ENCODE data around the gene DEFB132.
A peak's percentile ranks its signal among the peaks of the same experiment; 100 is the strongest.

Gene DEFB132

GRCh38 chr20:297098-297924, 39.8 kb downstream of the DEFB132 start, which contains the start of gene ZCCHC3:
TSS of gene ZCCHC3 (plus strand) at chr20:297570. CDS start at chr20:297587, 17 bp downstream.
- peak; percentile 92 for DNase-seq (ENCODE audit: low spot score)

- peak; percentile 80 for DNase-seq (ENCODE audit: low spot score)
These were observed 40.6 kb downstream of the DEFB132 start for GRCh38 chr20:297925-298775.

- no peak for DNase-seq (ENCODE audit: low spot score)
These were observed 41.4 kb downstream of the DEFB132 start for GRCh38 chr20:298776-299391.

GRCh38 chr20:300345-300990, 42.9 kb downstream of the DEFB132 start:
- no peak for DNase-seq (ENCODE audit: low spot score)

GRCh38 chr20:301886-302848, 44.6 kb downstream of the DEFB132 start:
- no peak for DNase-seq (ENCODE audit: low spot score)

GRCh38 chr20:305745-306144, 48.2 kb downstream of the DEFB132 start:
- DNase-seq (ENCODE audit: low spot score): no peak

- DNase-seq (ENCODE audit: low spot score): no peak
These were observed 51.0 kb downstream of the DEFB132 start for GRCh38 chr20:308427-309038.

- peak; percentile 42 for DNase-seq (ENCODE audit: low spot score)
These were observed 51.8 kb downstream of the DEFB132 start for GRCh38 chr20:309306-309840.

GRCh38 chr20:309841-310644, 52.5 kb downstream of the DEFB132 start:
- DNase-seq (ENCODE audit: low spot score): peak; percentile 99

- DNase-seq (ENCODE audit: low spot score): no peak
These were observed 53.1 kb downstream of the DEFB132 start for GRCh38 chr20:310645-311044.
